Effector memory CD4-positive, alpha-beta T cell (primary cell): ENCODE measurements around the gene IL13RA1.

Experiments
- DNase-seq, 3 donors: peaks; one replicate each; pipeline ENCODE4 v3.0.0-alpha.2; 2020
- H3K27ac ChIP-seq: 2 replicates; pipeline ENCODE4 v1.7.0; 2013; ENCODE audit warnings: mild to moderate bottlenecking, low read length, moderate library complexity; ENCODE audit not compliant: insufficient read depth, poor library complexity, severe bottlenecking
- H3K27me3 ChIP-seq: replicated peaks from 2 replicates; pipeline ENCODE4 v1.7.0; 2013; ENCODE audit warnings: mild to moderate bottlenecking, low read length; ENCODE audit not compliant: insufficient read depth, control insufficient read depth, poor library complexity, severe bottlenecking
- H3K36me3 ChIP-seq: 2 replicates; pipeline ENCODE4 v1.7.0; 2013; ENCODE audit warnings: mild to moderate bottlenecking, low read length, moderate library complexity; ENCODE audit not compliant: control insufficient read depth, insufficient read depth
- H3K4me1 ChIP-seq: 2 replicates; pipeline ENCODE4 v1.7.0; 2013; ENCODE audit warnings: low read length, mild to moderate bottlenecking; ENCODE audit not compliant: control insufficient read depth, insufficient read depth, poor library complexity, severe bottlenecking
- H3K4me3 ChIP-seq: 2 replicates; pipeline ENCODE4 v1.7.0; 2013; ENCODE audit warnings: low read length, low read depth, mild to moderate bottlenecking; ENCODE audit not compliant: insufficient read depth, poor library complexity, severe bottlenecking
- H3K9me3 ChIP-seq: 2 replicates; pipeline ENCODE4 v1.7.0; 2013; ENCODE audit warnings: mild to moderate bottlenecking, low read length, moderate library complexity; ENCODE audit not compliant: control insufficient read depth
- total RNA-seq, 3 donors: gene quantifications; one replicate each; lab custom pipeline; 2026; lab: John Stamatoyannopoulos, UW

IL13RA1 gene
- 0 to 1.9 (median 0.17) reads per million in 3 donors for total RNA-seq

GRCh38 chrX:118726887-118727685 is at the start of gene IL13RA1:
IL13RA1 (plus strand) TSS chrX:118727606; CDS start chrX:118727639, 33 bp downstream.
- H3K4me1 ChIP-seq: no peaks in the 10 kb centered on the region
- H3K36me3 ChIP-seq: no peaks in the 10 kb centered on the region
- H3K4me3 ChIP-seq: peak within 1 kb of the TSS; percentile 39
- H3K9me3 ChIP-seq: no peaks in the 10 kb centered on the region
- H3K27me3 ChIP-seq: no peaks in the 10 kb centered on the region
- H3K27ac ChIP-seq: no peak within 1 kb of the TSS
- DNase-seq: peak in 1 of 3 donors; percentile 6

- Histone ChIP-seq H3K9me3 (no peaks in the 10 kb centered on the region), H3K36me3 (peaks cover 13% of the 10 kb centered on the region), H3K4me1 (no peaks in the 10 kb centered on the region), H3K27ac (no peak overlapping the region), H3K4me3 (no peak overlapping the region), H3K27me3 (no peaks in the 10 kb centered on the region)
- DNase-seq: no peak
These were observed 48.1 kb upstream of the IL13RA1 start for GRCh38 chrX:118679290-118679689.

GRCh38 chrX:118682258-118683014 is 45.0 kb upstream of the IL13RA1 start:
- H3K4me3 ChIP-seq: no peak overlapping the region
- no peaks in the 10 kb centered on the region for H3K4me1 ChIP-seq
- H3K36me3 ChIP-seq: peaks cover 19% of the 10 kb centered on the region
- H3K27me3 ChIP-seq: no peaks in the 10 kb centered on the region
- no peaks in the 10 kb centered on the region for H3K9me3 ChIP-seq
- no peak overlapping the region for H3K27ac ChIP-seq
- DNase-seq: no peak

GRCh38 chrX:118685393-118685792 is 42.0 kb upstream of the IL13RA1 start:
- Histone ChIP-seq H3K9me3 (no peaks in the 10 kb centered on the region), H3K27me3 (no peaks in the 10 kb centered on the region), H3K36me3 (peaks cover 13% of the 10 kb centered on the region), H3K4me1 (no peaks in the 10 kb centered on the region), H3K27ac (no peak overlapping the region), H3K4me3 (no peak overlapping the region)
- DNase-seq: no peak

- no peaks in the 10 kb centered on the region for H3K4me1 ChIP-seq
- no peaks in the 10 kb centered on the region for H3K9me3 ChIP-seq
- H3K36me3 ChIP-seq: peaks cover 7% of the 10 kb centered on the region
- H3K27me3 ChIP-seq: no peaks in the 10 kb centered on the region
- no peak overlapping the region for H3K27ac ChIP-seq
- no peak for DNase-seq
- no peak overlapping the region for H3K4me3 ChIP-seq
These were observed 38.5 kb upstream of the IL13RA1 start for GRCh38 chrX:118688935-118689334.

- Histone ChIP-seq H3K4me3 (no peak overlapping the region), H3K36me3 (no peaks in the 10 kb centered on the region), H3K27ac (no peak overlapping the region), H3K4me1 (no peaks in the 10 kb centered on the region), H3K27me3 (no peaks in the 10 kb centered on the region), H3K9me3 (no peaks in the 10 kb centered on the region)
- DNase-seq: no peak
These were observed 33.6 kb upstream of the IL13RA1 start for GRCh38 chrX:118693843-118694242.

- Histone ChIP-seq H3K27me3 (no peaks in the 10 kb centered on the region), H3K9me3 (no peaks in the 10 kb centered on the region), H3K4me3 (no peak overlapping the region), H3K36me3 (no peaks in the 10 kb centered on the region), H3K27ac (no peak overlapping the region), H3K4me1 (no peaks in the 10 kb centered on the region)
- DNase-seq: no peak
These were observed 32.8 kb upstream of the IL13RA1 start for GRCh38 chrX:118694638-118695037.

GRCh38 chrX:118698516-118699170 is 28.8 kb upstream of the IL13RA1 start:
- no peak overlapping the region for H3K27ac ChIP-seq
- H3K36me3 ChIP-seq: no peaks in the 10 kb centered on the region
- peaks cover 3% of the 10 kb centered on the region for H3K4me1 ChIP-seq
- no peaks in the 10 kb centered on the region for H3K9me3 ChIP-seq
- H3K4me3 ChIP-seq: no peak overlapping the region
- no peak for DNase-seq
- H3K27me3 ChIP-seq: no peaks in the 10 kb centered on the region

GRCh38 chrX:118702741-118703140 is 24.7 kb upstream of the IL13RA1 start:
- H3K9me3 ChIP-seq: no peaks in the 10 kb centered on the region
- no peak for DNase-seq
- no peaks in the 10 kb centered on the region for H3K27me3 ChIP-seq
- H3K4me3 ChIP-seq: no peak overlapping the region
- peaks cover 3% of the 10 kb centered on the region for H3K4me1 ChIP-seq
- no peak overlapping the region for H3K27ac ChIP-seq
- no peaks in the 10 kb centered on the region for H3K36me3 ChIP-seq

GRCh38 chrX:118706681-118707080 is 20.7 kb upstream of the IL13RA1 start:
- H3K4me3 ChIP-seq: no peak overlapping the region
- H3K4me1 ChIP-seq: peaks cover 3% of the 10 kb centered on the region
- no peaks in the 10 kb centered on the region for H3K9me3 ChIP-seq
- H3K27me3 ChIP-seq: no peaks in the 10 kb centered on the region
- H3K27ac ChIP-seq: no peak overlapping the region
- no peaks in the 10 kb centered on the region for H3K36me3 ChIP-seq
- no peak for DNase-seq
